HEK293T (cell line): ENCODE results near the gene WDR11.
A peak's percentile ranks its signal among the peaks of the same experiment; 100 is the strongest.

Experiments used
- CTCF ChIA-PET: fragments of 350-600 bp; formaldehyde crosslinking; extraction: SDS; loops from one replicate; lab custom pipeline; 2021; ENCODE audit warnings: antibody characterized with exemption, inconsistent platforms; lab: Yijun Ruan, JAX
- POLR2A ChIA-PET: fragments of 350-600 bp; formaldehyde crosslinking; extraction: SDS; loops from one replicate; lab custom pipeline; 2020; ENCODE audit warnings: antibody characterized with exemption, inconsistent platforms; lab: Yijun Ruan, JAX
- DNase-seq: peaks from one replicate; pipeline ENCODE4 v3.0.0; 2012; ENCODE audit warnings: mixed read lengths; ENCODE audit errors: extremely low spot score
- ARNT ChIP-seq: fragments of 450-650 bp; IDR thresholded peaks from 2 replicates; pipeline ENCODE4 v1.6.1; 2017; ENCODE audit warnings: mild to moderate bottlenecking
- BHLHE40 ChIP-seq: fragments of 450-650 bp; IDR thresholded peaks from 2 replicates; pipeline ENCODE4 v1.6.1; 2016; ENCODE audit warnings: mild to moderate bottlenecking, moderate library complexity, borderline replicate concordance
- CTBP1 ChIP-seq: fragments of 450-650 bp; IDR thresholded peaks from 2 replicates; pipeline ENCODE4 v1.6.1; 2016; ENCODE audit warnings: borderline replicate concordance
- ELF4 ChIP-seq: fragments of 450-650 bp; IDR thresholded peaks from 2 replicates; pipeline ENCODE4 v1.6.1; 2017; ENCODE audit warnings: antibody characterized with exemption
- FOXA1 ChIP-seq: fragments of 450-650 bp; IDR thresholded peaks from 2 replicates; pipeline ENCODE4 v1.6.1; 2016; ENCODE audit warnings: mild to moderate bottlenecking
- FOXK2 ChIP-seq: fragments of 450-650 bp; IDR thresholded peaks from 2 replicates; pipeline ENCODE4 v1.6.1; 2016; ENCODE audit warnings: mild to moderate bottlenecking
- FOXM1 ChIP-seq: fragments of 450-650 bp; IDR thresholded peaks from 2 replicates; pipeline ENCODE4 v1.6.1; 2017; ENCODE audit warnings: mild to moderate bottlenecking, borderline replicate concordance
- HDGF ChIP-seq: fragments of 450-650 bp; IDR thresholded peaks from 2 replicates; pipeline ENCODE4 v1.6.1; 2017; ENCODE audit warnings: antibody characterized with exemption, borderline replicate concordance
- L3MBTL2 ChIP-seq: fragments of 450-650 bp; conservative IDR thresholded peaks from 2 replicates; pipeline ENCODE4 v1.6.1; 2016; ENCODE audit warnings: mild to moderate bottlenecking
- LEF1 ChIP-seq: fragments of 450-650 bp; IDR thresholded peaks from 2 replicates; pipeline ENCODE4 v1.6.1; 2017; ENCODE audit warnings: mild to moderate bottlenecking, borderline replicate concordance
- NFRKB ChIP-seq: fragments of 450-650 bp; IDR thresholded peaks from 2 replicates; pipeline ENCODE4 v1.6.1; 2016; ENCODE audit warnings: mild to moderate bottlenecking, moderate library complexity
- SP1 ChIP-seq: fragments of 450-650 bp; IDR thresholded peaks from 2 replicates; pipeline ENCODE4 v1.6.1; 2017
- SUZ12 ChIP-seq: fragments of 450-650 bp; IDR thresholded peaks from 2 replicates; pipeline ENCODE4 v1.6.1; 2016; ENCODE audit warnings: mild to moderate bottlenecking
- TARDBP ChIP-seq: fragments of 450-650 bp; IDR thresholded peaks from 2 replicates; pipeline ENCODE4 v1.6.1; 2016
- ZNF384 ChIP-seq: fragments of 450-650 bp; IDR thresholded peaks from 2 replicates; pipeline ENCODE4 v1.6.1; 2016
- TF ChIP-seq, protein P1 (sequence below): fragments of 450-650 bp; IDR thresholded peaks from 2 replicates; pipeline ENCODE4 v1.6.1; 2016

Gene WDR11, protein sequence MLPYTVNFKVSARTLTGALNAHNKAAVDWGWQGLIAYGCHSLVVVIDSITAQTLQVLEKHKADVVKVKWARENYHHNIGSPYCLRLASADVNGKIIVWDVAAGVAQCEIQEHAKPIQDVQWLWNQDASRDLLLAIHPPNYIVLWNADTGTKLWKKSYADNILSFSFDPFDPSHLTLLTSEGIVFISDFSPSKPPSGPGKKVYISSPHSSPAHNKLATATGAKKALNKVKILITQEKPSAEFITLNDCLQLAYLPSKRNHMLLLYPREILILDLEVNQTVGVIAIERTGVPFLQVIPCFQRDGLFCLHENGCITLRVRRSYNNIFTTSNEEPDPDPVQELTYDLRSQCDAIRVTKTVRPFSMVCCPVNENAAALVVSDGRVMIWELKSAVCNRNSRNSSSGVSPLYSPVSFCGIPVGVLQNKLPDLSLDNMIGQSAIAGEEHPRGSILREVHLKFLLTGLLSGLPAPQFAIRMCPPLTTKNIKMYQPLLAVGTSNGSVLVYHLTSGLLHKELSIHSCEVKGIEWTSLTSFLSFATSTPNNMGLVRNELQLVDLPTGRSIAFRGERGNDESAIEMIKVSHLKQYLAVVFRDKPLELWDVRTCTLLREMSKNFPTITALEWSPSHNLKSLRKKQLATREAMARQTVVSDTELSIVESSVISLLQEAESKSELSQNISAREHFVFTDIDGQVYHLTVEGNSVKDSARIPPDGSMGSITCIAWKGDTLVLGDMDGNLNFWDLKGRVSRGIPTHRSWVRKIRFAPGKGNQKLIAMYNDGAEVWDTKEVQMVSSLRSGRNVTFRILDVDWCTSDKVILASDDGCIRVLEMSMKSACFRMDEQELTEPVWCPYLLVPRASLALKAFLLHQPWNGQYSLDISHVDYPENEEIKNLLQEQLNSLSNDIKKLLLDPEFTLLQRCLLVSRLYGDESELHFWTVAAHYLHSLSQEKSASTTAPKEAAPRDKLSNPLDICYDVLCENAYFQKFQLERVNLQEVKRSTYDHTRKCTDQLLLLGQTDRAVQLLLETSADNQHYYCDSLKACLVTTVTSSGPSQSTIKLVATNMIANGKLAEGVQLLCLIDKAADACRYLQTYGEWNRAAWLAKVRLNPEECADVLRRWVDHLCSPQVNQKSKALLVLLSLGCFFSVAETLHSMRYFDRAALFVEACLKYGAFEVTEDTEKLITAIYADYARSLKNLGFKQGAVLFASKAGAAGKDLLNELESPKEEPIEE

DNA sequence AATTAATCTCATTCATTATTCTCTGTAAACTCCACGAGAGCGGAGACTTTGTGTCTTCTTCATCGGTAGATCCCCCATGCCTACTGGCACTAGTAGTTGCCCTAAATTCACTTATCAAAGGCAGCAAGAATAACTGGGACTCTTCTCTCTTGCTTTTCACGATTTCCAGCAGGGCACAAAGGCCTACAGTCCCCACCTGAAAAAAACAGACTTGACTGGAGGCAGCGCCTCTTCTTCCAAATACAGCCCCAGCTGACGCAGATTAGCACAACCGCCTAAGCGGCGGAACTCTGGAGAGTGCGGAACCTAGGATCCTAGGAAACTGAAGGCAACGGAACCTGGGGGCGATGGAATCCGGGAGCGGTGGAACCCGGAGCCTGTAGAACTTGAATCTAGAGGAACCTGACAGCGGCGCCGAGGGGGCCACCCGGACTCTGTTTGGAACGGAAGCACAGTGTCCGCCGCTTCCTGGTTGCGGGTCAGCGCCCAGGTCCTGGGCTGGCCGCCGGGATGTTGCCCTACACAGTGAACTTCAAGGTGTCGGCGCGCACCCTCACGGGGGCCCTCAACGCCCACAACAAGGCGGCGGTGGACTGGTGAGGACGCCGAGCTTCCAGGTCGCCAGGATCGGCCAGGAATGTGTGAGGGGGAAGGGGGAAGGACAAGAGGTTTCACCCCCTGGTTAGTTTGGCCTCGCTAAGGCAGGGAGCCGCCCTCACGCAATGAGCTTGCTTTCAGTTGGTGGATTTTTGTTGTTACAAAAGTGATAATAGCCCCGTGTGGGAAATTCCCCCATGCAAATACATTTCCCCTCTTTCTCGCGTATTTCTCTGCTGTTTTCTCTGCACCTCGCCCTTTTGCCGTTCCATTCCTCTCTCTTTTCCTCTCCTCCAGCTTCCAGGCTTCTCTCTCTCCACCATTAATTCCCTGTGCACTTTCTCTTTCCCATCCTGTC is at the start of gene WDR11:
WDR11 (plus strand) TSS at position 452 of the 955 bp plus-strand sequence; CDS start at position 511, 59 bp downstream.
- CTCF ChIA-PET = no interaction called here
- POLR2A ChIA-PET = interaction anchor here (0.7 to 1.6 kb wide), 6 partner anchors 9 to 420 kb away, joined by 3 to 4 read pairs (median 3); no protein-coding TSS in a partner anchor
- TF ChIP-seq, protein P1, sequence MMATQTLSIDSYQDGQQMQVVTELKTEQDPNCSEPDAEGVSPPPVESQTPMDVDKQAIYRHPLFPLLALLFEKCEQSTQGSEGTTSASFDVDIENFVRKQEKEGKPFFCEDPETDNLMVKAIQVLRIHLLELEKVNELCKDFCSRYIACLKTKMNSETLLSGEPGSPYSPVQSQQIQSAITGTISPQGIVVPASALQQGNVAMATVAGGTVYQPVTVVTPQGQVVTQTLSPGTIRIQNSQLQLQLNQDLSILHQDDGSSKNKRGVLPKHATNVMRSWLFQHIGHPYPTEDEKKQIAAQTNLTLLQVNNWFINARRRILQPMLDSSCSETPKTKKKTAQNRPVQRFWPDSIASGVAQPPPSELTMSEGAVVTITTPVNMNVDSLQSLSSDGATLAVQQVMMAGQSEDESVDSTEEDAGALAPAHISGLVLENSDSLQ = peak; percentile 38; the same call in 1 of the 2 replicates
- TF ChIP-seq NFRKB = peak; percentile 52
- 0 out of 2 replicates have a peak, but pooled peaks have one; percentile 48 for TF ChIP-seq FOXK2
- TF ChIP-seq ARNT = peak; percentile 69; the same call in 1 of the 2 replicates
- TF ChIP-seq CTBP1 = peak; percentile 91
- peak; percentile 87 for TF ChIP-seq ELF4
- TF ChIP-seq SP1 = no peak
- peak; percentile 67; the same call in 1 of the 2 replicates for TF ChIP-seq ZNF384
- no peak for TF ChIP-seq SUZ12
- TF ChIP-seq FOXM1 = peak; percentile 83
- TF ChIP-seq FOXA1 = no peak
- peak; percentile 56; the same call in 1 of the 2 replicates for TF ChIP-seq L3MBTL2
- peak; percentile 92 for DNase-seq

DNA sequence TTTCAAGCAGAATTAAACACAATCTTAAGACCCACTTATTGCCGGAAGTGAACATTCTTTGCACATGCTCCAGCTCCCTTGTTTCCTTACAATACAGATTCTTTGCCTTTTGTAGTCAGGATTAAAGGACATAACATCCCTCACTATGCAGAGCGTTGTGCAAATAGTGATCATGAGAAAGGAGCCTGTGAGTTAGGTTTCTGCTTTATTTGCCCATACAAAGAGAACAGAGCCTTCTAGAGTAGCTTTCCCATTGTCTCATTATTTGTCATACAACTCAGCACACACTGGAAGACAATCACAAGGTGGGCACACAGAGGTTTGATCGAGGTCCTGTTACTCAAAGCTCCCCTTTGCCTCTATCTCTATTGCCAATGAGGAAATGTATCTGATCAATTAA is 48.2 kb upstream of the WDR11 start:
- no peak for DNase-seq
- ChIA-PET POLR2A (no interaction called here), CTCF (no interaction called here)
- TF ChIP-seq ELF4 (no peak), ARNT (no peak), BHLHE40 (no peak), SP1 (no peak), FOXK2 (no peak), LEF1 (no peak), HDGF (no peak), FOXM1 (no peak), CTBP1 (no peak), L3MBTL2 (no peak), ZNF384 (no peak), FOXA1 (no peak), TARDBP (no peak), NFRKB (no peak), SUZ12 (no peak)
- TF ChIP-seq, protein P1 = no peak

DNA sequence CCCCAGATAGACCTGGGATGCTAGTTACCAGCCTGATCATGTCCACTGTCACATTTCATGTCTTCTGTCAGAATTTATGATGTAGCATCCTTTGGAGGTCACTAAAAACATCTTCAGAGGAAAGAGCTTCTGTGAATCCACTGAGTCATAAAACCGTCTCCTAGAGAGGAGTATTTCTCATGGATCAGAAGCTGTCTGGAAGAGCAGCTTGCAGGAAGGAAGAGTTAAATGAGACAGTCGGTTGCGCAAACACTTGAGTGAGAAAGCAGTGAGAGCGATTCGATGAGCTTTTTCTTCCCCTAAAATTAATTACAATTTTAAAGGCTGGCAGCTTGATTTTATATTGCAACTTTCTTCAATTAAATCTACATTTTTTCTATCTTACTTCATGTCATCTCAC is 47.2 kb upstream of the WDR11 start:
- TF ChIP-seq ZNF384 (no peak), SUZ12 (no peak), TARDBP (no peak), SP1 (no peak), ARNT (no peak), L3MBTL2 (no peak), NFRKB (no peak), ELF4 (no peak), CTBP1 (no peak), FOXM1 (no peak), BHLHE40 (no peak), FOXA1 (no peak), LEF1 (no peak), HDGF (no peak), FOXK2 (no peak)
- TF ChIP-seq, protein P1 = no peak
- CTCF ChIA-PET = no interaction called here
- no peak for DNase-seq

DNA sequence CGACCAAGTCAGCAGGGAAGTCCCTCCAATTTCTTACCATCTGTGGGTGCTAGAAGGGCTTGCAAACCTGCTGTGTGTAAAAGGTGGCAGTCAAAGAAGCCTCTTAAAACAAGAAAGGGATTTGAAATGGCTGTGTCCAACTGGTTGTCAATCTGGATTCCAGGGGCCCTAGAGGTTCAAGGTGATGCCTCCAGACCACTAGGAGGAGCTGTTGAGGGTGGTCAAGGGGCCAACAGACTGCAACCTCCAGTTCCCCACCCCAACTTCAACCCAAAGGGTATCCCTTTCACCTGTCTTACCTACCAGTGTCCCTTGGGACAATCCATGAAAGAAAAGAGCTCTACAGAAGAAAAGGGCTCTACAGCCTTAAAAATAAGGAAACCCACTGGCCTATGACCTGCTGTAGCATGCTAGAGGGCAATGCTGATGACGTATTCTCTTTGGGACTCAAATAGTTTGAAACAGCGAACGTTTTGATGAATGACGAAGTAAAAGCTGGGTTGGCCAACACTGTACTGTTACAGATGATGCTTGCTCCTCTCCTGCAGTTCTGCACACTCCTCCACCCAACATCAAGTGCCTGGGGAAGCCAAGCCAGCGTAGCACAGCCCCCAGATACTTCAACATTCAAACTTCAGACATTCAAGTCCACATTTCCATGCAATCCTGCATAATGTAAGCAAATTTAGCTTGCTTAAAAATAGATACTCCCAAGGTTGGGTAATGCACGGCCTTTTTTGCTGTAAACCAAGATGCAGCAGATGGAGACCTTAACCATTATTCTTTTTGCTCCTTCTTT is 45.9 kb upstream of the WDR11 start:
- TF ChIP-seq ARNT (no peak), ELF4 (no peak), L3MBTL2 (no peak), HDGF (no peak), TARDBP (no peak), ZNF384 (no peak), NFRKB (no peak), BHLHE40 (no peak), SUZ12 (no peak), LEF1 (no peak), FOXK2 (no peak), FOXM1 (no peak), SP1 (no peak), FOXA1 (no peak), CTBP1 (no peak)
- TF ChIP-seq, protein P1 = no peak
- CTCF ChIA-PET = interaction anchor here (0.7 kb wide), 1 partner anchor 310 kb away, joined by 3 read pairs; no protein-coding TSS in a partner anchor
- no peak for DNase-seq
- POLR2A ChIA-PET = no interaction called here

More for the DNA sequence above, 47.2 kb upstream of the WDR11 start:
- POLR2A ChIA-PET = interaction anchor here (1.0 kb wide), 1 partner anchor 47 kb away, joined by 4 read pairs; the partner anchor contains the start of gene WDR11
